Progenitor cell of endocrine pancreas (in vitro differentiated cells): ENCODE data around the gene PPP1R16B. TPM values are rescaled to one million over a fixed set of nuclear protein-coding genes. Genes with fewer than 3 reads are reported as not detected.

Experiments used
- DNase-seq: peaks from one replicate; pipeline ENCODE4 v3.0.0; 2021; ENCODE audit warnings: low spot score; ENCODE audit not compliant: unreplicated experiment
- H3K27ac Mint-ChIP-seq: 2 replicates; pipeline ENCODE4 v1.8.0; 2021; ENCODE audit warnings: mild to moderate bottlenecking, moderate library complexity, mixed read lengths
- H3K27me3 Mint-ChIP-seq: 2 replicates; pipeline ENCODE4 v1.8.0; 2021; ENCODE audit warnings: mixed read lengths
- H3K36me3 Mint-ChIP-seq: 2 replicates; pipeline ENCODE4 v1.8.0; 2022; ENCODE audit warnings: mixed read lengths; ENCODE audit not compliant: insufficient read depth
- H3K4me1 Mint-ChIP-seq: 2 replicates; pipeline ENCODE4 v1.8.0; 2021; ENCODE audit warnings: low read depth, mixed read lengths
- H3K4me3 Mint-ChIP-seq: 2 replicates; pipeline ENCODE4 v1.8.0; 2021; ENCODE audit warnings: low read depth, mild to moderate bottlenecking, moderate library complexity, mixed read lengths
- H3K9me3 Mint-ChIP-seq: 2 replicates; pipeline ENCODE4 v1.8.0; 2021; ENCODE audit warnings: low read depth, mixed read lengths
- total RNA-seq: library from RNA; stranded (reverse); gene quantifications from 2 replicates; pipeline ENCODE4 v1.2.1, GENCODE V29; 2021
- TF ChIP-seq, protein P1 (sequence below): fragments of 200-600 bp; sonication (generic); IDR thresholded peaks from one replicate; pipeline ENCODE4 v1.5.0; 2021; ENCODE audit warnings: antibody characterized with exemption, mild to moderate bottlenecking; ENCODE audit not compliant: unreplicated experiment

PPP1R16B gene
- total RNA-seq, 1 donor from 2014 or later = not detected

DNA sequence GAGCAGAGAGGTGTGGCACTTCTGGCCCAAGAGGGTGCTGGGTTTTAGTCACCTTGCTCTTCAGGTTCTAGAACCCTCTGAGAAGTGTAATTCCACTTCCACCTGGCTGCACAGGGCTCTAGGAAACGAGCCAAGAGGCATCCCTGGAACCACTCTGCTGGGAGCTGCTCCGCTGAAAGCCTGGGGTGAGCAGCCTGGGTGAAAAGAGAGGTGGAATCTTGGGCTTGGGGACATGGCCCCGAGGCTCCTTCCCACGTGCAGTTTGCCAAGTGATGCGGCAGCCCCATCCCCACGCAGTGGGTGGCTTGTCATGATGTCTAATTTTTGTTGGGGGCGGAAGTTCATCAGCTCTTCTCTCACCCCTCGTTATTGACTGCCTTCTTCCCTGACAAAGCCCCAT, 32.8 kb downstream of the PPP1R16B start:
- TF ChIP-seq, protein P1, sequence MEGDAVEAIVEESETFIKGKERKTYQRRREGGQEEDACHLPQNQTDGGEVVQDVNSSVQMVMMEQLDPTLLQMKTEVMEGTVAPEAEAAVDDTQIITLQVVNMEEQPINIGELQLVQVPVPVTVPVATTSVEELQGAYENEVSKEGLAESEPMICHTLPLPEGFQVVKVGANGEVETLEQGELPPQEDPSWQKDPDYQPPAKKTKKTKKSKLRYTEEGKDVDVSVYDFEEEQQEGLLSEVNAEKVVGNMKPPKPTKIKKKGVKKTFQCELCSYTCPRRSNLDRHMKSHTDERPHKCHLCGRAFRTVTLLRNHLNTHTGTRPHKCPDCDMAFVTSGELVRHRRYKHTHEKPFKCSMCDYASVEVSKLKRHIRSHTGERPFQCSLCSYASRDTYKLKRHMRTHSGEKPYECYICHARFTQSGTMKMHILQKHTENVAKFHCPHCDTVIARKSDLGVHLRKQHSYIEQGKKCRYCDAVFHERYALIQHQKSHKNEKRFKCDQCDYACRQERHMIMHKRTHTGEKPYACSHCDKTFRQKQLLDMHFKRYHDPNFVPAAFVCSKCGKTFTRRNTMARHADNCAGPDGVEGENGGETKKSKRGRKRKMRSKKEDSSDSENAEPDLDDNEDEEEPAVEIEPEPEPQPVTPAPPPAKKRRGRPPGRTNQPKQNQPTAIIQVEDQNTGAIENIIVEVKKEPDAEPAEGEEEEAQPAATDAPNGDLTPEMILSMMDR = no peak
- H3K9me3 Mint-ChIP-seq = no peaks in the 10 kb centered on the region
- H3K27ac Mint-ChIP-seq = no peak overlapping the region
- no peaks in the 10 kb centered on the region for H3K36me3 Mint-ChIP-seq
- no peak overlapping the region for H3K4me3 Mint-ChIP-seq
- no peak for DNase-seq
- H3K27me3 Mint-ChIP-seq = no peaks in the 10 kb centered on the region
- H3K4me1 Mint-ChIP-seq = no peaks in the 10 kb centered on the region

DNA sequence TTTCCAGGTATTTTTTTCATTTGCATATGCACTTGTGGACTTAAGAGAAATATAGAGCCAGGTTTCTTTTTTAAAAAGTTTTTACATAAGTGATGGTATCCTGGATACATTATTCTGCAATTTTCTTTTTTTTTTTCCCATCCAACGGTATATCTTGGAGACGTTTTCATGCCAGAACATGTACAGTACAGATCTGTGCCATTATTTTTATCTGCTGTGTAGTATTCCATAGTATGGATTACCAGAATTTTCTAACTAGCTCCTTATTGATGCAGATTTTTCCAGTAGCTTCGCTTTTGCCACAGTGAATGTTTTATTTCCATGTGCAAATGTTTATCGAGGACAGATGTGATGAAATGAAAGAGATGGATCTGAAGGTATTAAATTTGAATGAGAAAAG, 34.1 kb downstream of the PPP1R16B start:
- DNase-seq = no peak
- Mint-ChIP-seq H3K9me3 (no peaks in the 10 kb centered on the region), H3K4me1 (no peaks in the 10 kb centered on the region), H3K36me3 (no peaks in the 10 kb centered on the region), H3K27ac (no peak overlapping the region), H3K27me3 (no peaks in the 10 kb centered on the region), H3K4me3 (no peak overlapping the region)
- TF ChIP-seq, protein P1 = no peak

DNA sequence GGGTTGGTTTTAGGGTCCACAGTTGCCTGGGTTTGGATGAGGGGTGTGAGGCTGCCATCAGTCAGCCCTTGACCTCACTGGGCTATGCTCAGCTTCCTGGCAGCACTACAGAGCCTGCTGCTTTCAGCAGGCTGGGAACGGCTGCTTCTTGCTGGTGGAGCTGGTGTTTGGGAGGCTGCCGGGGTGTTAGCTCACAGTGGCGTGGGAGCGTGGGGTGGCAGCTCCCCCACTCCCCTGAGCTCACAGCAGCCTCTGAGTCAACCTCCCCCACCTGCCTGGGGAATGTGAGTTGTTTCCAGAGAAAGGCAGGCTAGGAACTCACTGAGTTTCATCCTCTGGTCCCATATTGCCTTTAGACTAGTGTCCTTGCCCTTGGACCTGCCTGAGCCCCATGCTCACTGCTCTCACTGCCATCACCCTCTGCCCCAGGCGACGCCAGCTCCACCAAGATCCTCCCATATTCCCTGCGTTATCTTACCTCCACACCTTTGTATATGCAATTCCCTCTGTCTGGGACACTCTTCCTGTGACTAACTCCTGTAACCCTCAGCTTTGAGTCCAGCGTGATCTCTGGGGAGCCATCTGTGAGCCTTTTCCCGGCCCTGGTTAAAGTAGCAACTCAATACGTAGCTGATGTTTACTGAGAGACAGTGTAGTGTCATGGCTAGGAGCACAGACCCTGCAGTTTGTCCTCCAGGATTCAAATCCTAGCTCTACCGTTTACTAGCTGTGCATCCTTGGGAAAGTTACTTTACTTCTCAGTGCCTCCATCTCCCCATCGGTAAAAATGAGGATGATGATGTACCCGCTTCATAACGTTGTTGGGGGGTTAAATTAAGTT, 34.8 kb downstream of the PPP1R16B start:
- Mint-ChIP-seq H3K4me3 (no peak overlapping the region), H3K9me3 (no peaks in the 10 kb centered on the region), H3K27ac (no peak overlapping the region), H3K27me3 (no peaks in the 10 kb centered on the region), H3K4me1 (no peaks in the 10 kb centered on the region), H3K36me3 (no peaks in the 10 kb centered on the region)
- DNase-seq = no peak
- TF ChIP-seq, protein P1 = no peak

- TF ChIP-seq, protein P1 = no peak
- no peaks in the 10 kb centered on the region for H3K4me1 Mint-ChIP-seq
- no peak overlapping the region for H3K4me3 Mint-ChIP-seq
These were observed 35.5 kb downstream of the PPP1R16B start for GRCh38 chr20:38840894-38841470.

DNA sequence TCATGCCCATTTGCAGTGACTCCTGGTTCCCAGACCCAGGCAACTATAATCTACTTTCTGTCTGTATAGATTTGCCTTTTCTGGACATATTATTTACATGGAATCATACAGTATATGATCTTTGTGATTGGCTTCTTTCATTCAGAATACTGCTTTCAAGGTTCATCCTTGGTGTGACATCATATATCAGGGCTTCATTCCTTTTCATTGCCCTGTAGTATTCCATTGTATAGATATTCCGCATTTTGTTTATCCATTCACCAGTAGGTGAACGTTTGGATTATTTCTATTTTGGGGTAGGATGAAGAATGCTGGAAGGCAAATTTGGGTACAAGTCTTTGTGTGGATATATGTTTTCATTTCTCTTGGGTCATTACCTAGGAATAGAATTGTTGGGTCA, 36.1 kb downstream of the PPP1R16B start:
- TF ChIP-seq, protein P1 = no peak
- no peak for DNase-seq
- no peaks in the 10 kb centered on the region for H3K4me1 Mint-ChIP-seq
- H3K4me3 Mint-ChIP-seq = no peak overlapping the region
- H3K27me3 Mint-ChIP-seq = no peaks in the 10 kb centered on the region
- no peaks in the 10 kb centered on the region for H3K9me3 Mint-ChIP-seq
- H3K27ac Mint-ChIP-seq = no peak overlapping the region
- H3K36me3 Mint-ChIP-seq = no peaks in the 10 kb centered on the region

More at GRCh38 chr20:38840894-38841470, 35.5 kb downstream of the PPP1R16B start:
- Mint-ChIP-seq H3K27ac (no peak overlapping the region), H3K27me3 (no peaks in the 10 kb centered on the region), H3K36me3 (no peaks in the 10 kb centered on the region), H3K9me3 (no peaks in the 10 kb centered on the region)
- no peak for DNase-seq
